Natural killer cell treated with Interleukin-12 subunit alpha and Interleukin-12 subunit beta and Interleukin-15 and Interleukin-18, amount 100 ng/mL, for 72 hours (primary cell): Measurements from ENCODE around the gene ZNF555. TPM values are rescaled to one million over a fixed set of nuclear protein-coding genes. Genes with fewer than 3 reads are reported as not detected.

ENCODE experiments used
- ATAC-seq, 2 donors: fragments of 150-1000 bp; cut with Tn5 transposase in 1 of 2; sonication (Bioruptor Pico), chemical (Tn5 transposase) in 1 of 2; 2 replicates each; pipeline ENCODE4 v1.10.0; 2021
- DNase-seq: peaks from one replicate; pipeline ENCODE4 v3.0.0; 2022; ENCODE audit warnings: low spot score
- H3K27ac Mint-ChIP-seq, 2 donors: 1 replicate in 1 of 2; 2 replicates in 1 of 2; pipeline ENCODE4 v1.8.0; 2022; ENCODE audit warnings: mixed read lengths in 2 of 2, mild to moderate bottlenecking in 1 of 2, moderate library complexity in 1 of 2
- H3K27me3 Mint-ChIP-seq, 2 donors: 1 replicate in 1 of 2; 2 replicates in 1 of 2; pipeline ENCODE4 v1.8.0; 2022; ENCODE audit warnings: mixed read lengths in 2 of 2
- H3K36me3 Mint-ChIP-seq: one replicate; pipeline ENCODE4 v1.8.0; 2022; ENCODE audit warnings: mixed read lengths
- H3K4me1 Mint-ChIP-seq, 2 donors: 1 replicate in 1 of 2; 2 replicates in 1 of 2; pipeline ENCODE4 v1.8.0; 2022; ENCODE audit warnings: low read depth in 2 of 2, mixed read lengths in 2 of 2, mild to moderate bottlenecking in 1 of 2
- H3K4me3 Mint-ChIP-seq: one replicate; pipeline ENCODE4 v1.8.0; 2022; ENCODE audit warnings: mixed read lengths
- H3K9me3 Mint-ChIP-seq: 2 replicates; pipeline ENCODE4 v1.8.0; 2022; ENCODE audit warnings: mixed read lengths
- total RNA-seq, 2 donors: library from RNA; stranded (reverse); gene quantifications; one replicate each; pipeline ENCODE4 v1.2.3, GENCODE V29; 2022

ZNF555 gene
- total RNA-seq, 2 donors from 2014 or later = 2.6 to 3.0 TPM

DNA sequence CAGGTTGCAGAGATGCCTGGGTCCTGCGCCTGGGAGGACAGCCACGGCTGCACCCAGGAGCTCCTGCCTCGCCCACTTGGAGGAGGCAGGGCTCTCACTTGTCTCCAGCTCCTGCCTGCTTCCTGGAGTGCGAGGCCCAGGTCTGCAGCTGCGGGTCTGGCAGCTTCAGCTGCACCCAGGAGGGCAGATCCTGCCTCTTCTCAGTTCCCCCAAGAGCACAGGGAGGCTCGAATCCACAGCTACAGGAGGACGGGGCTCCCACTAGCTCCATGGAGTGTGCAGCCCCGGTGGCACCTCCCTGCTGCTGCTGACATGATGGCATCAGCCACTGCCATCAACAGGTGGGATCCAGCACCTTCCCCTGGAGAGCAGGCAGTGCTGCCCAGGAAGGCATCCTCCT lies 17.1 kb upstream of the ZNF555 start:
- no peak overlapping the region for H3K4me3 Mint-ChIP-seq
- H3K27ac Mint-ChIP-seq = no peak overlapping the region
- H3K9me3 Mint-ChIP-seq = peaks cover 4% of the 10 kb centered on the region
- ATAC-seq (no peak), DNase-seq (no peak)
- H3K27me3 Mint-ChIP-seq = no peaks in the 10 kb centered on the region
- H3K4me1 Mint-ChIP-seq = peaks cover 0 to 8% of the 10 kb centered on the region in 2 donors
- no peaks in the 10 kb centered on the region for H3K36me3 Mint-ChIP-seq

DNA sequence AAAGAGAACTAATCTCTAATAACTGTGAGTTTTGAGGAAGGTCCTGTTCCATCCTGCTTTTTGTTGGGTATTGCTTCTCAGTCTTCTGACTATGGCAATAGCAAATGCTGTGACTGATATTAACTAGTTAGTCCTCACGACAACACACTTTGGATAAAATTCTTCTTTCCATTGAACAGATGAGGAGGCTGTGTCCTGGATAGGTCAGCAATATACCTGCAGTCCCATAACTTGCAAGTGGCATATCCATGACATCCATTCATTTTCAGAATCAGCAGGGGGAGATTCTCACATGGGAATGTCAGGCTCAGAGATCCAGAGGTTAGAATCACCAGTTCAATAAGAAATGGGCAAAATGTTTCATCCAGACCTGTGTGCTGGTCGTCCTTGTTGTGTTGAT lies 14.3 kb upstream of the ZNF555 start:
- H3K27ac Mint-ChIP-seq = no peak overlapping the region
- H3K36me3 Mint-ChIP-seq = no peaks in the 10 kb centered on the region
- H3K4me1 Mint-ChIP-seq = peaks cover 0 to 8% of the 10 kb centered on the region in 2 donors
- DNase-seq = no peak
- no peak for ATAC-seq
- H3K9me3 Mint-ChIP-seq = peaks cover 4% of the 10 kb centered on the region
- no peak overlapping the region for H3K4me3 Mint-ChIP-seq
- H3K27me3 Mint-ChIP-seq = no peaks in the 10 kb centered on the region

DNA sequence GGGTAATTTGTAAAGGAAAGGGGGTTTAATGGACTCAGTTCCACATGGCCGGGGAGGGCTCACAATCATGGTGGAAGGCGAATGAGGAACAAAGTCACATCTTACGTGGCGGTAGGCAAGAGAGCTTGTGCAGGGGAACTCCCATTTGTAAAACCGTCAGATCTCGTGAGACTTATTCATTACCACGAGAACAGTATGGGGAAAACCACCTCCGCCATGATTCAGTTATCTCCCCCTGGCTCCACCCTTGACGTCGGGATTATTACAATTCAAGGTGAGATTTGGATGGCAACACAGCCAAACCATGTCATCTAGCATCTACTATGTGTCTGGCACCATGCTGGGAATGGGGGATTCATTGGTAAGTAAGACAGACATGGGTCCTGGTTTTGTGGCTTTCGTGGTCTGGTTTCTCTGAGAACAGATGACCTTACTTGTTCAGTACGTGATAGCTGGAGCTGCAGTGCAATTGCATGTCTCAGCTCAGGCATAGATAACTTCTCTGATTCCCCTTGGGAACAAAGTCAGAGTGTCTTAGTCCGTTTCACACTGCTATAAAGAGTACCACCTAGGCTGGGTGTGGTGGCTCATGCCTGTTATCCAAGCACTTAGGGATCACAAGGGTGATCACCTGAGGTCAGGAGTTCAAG lies 13.3 kb upstream of the ZNF555 start:
- ATAC-seq = no peak
- H3K4me3 Mint-ChIP-seq = no peak overlapping the region
- DNase-seq = no peak
- H3K36me3 Mint-ChIP-seq = peaks cover 4% of the 10 kb centered on the region
- no peaks in the 10 kb centered on the region for H3K27me3 Mint-ChIP-seq
- peaks cover 7% of the 10 kb centered on the region for H3K9me3 Mint-ChIP-seq
- H3K27ac Mint-ChIP-seq = no peak overlapping the region
- peaks cover 0 to 8% of the 10 kb centered on the region in 2 donors for H3K4me1 Mint-ChIP-seq

DNA sequence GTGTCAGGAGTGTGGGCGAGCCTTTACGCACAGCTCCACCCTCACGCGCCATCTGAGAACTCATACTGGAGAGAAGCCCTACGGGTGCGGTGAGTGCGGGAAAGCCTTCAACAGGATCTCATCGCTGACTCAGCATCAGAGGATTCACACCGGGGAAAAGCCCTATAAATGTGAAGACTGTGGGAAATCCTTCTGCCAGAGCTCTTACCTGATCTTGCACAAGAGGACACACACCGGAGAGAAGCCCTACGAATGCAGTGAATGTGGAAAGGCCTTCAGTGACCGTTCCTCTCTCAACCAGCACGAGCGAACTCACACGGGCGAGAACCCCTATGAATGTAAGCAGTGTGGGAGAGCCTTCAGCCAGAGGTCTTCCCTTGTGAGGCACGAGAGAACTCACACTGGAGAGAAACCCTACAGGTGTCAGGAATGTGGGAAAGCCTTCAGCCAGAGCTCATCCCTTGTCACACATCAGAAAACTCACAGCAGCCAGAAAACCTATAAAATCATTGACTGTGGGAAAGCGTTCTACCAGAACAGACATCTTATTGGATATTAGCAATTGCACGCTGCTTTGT lies 6.9 kb upstream of the ZNF555 start:
- DNase-seq (no peak), ATAC-seq (no peak)
- H3K9me3 Mint-ChIP-seq = peaks cover 13% of the 10 kb centered on the region
- H3K4me3 Mint-ChIP-seq = no peak overlapping the region
- no peak overlapping the region for H3K27ac Mint-ChIP-seq
- H3K4me1 Mint-ChIP-seq = no peaks in the 10 kb centered on the region
- H3K36me3 Mint-ChIP-seq = peaks cover 30% of the 10 kb centered on the region
- no peaks in the 10 kb centered on the region for H3K27me3 Mint-ChIP-seq

DNA sequence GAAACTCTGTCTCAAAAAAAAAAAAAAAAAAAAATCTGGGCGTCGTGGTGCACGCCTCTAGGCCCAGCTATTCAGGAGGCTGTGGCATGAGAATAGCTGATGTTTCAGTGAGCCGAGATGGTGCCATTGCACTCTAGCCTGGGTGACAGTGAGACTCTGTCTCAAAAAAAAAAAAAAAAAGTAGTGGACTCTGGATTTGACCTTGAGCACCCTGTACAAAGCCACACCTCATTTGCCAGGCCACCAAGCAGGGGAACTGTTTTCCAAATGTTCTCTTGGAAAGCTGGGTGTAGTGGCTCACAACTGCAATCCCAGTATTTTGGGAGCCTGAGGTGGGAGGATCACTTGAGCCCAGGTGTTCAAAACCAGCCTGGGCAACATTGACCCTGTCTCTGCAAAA lies 3.8 kb upstream of the ZNF555 start:
- peaks cover 4 to 7% of the 10 kb centered on the region in 2 donors for H3K4me1 Mint-ChIP-seq
- H3K27ac Mint-ChIP-seq = no peak overlapping the region
- peaks cover 30% of the 10 kb centered on the region for H3K36me3 Mint-ChIP-seq
- DNase-seq (no peak), ATAC-seq (no peak)
- H3K27me3 Mint-ChIP-seq = no peaks in the 10 kb centered on the region
- H3K9me3 Mint-ChIP-seq = peaks cover 13% of the 10 kb centered on the region
- H3K4me3 Mint-ChIP-seq = no peak overlapping the region

DNA sequence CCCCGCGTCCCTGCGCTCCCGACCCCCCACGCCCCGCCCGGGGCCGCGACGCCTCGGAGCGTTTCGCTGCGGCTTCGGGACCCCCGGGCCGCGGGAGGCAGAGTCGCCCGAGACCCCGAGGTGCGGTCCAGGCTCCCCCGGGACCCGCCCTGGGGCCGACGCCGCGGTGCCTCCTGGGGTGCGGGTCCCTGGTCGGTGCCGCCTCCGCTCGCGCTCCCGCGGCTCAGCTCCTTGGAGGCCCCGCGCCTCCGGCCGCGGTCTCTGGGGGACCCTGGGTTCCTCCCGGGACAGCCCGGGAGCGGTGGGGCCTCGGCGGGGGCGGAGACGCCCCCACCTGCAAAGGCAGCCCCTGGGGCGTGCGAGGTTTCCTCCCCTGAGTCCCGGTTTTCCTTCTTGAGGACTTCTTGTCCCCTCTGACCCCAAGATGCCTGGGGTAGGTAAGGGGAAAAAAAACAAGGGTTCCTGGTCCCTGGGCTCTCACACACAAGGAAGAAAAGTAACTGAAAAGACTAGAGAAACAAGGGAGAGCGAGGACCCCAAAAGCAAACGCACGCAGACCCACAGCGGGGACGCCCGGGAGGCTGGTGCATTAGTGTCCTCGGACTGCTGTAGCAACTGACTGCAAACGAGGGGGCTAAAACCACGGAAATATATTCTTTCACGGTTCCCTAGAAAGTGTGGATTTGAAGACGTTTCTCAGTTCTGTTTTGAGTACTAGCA lies 740 bp downstream of the ZNF555 start:
- peaks cover 7 to 8% of the 10 kb centered on the region in 2 donors for H3K4me1 Mint-ChIP-seq
- peak overlapping the region; percentile 63 for H3K4me3 Mint-ChIP-seq
- peak overlapping the region in 1 of 2 donors; percentile 74 for H3K27ac Mint-ChIP-seq
- no peak for DNase-seq
- no peak for ATAC-seq
- no peaks in the 10 kb centered on the region for H3K27me3 Mint-ChIP-seq
- no peaks in the 10 kb centered on the region for H3K9me3 Mint-ChIP-seq
- H3K36me3 Mint-ChIP-seq = peaks cover 5% of the 10 kb centered on the region

DNA sequence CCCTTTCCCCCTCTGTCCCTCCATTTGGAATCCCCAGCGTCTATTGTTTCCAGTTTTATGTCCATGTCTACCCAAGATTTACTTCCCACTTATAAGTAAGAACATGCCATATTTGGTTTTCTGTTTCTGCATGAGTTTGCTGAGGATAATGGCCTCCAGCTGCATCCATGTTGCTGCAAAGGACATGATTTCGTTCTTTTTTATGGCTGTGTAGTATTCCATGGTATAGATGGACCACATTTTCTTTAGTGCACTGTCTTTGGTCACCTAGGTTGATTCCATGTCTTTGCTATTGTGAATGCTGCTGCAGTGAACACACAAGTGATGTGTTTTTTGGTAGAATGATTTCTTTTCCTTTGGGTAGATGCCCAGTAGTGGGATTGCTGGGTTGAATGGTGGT lies 3.8 kb downstream of the ZNF555 start:
- no peak overlapping the region for H3K27ac Mint-ChIP-seq
- no peak for DNase-seq
- ATAC-seq = no peak
- peaks cover 9% of the 10 kb centered on the region for H3K36me3 Mint-ChIP-seq
- peaks cover 10 to 13% of the 10 kb centered on the region in 2 donors for H3K4me1 Mint-ChIP-seq
- H3K4me3 Mint-ChIP-seq = no peak overlapping the region
- peaks cover under 1% of the 10 kb centered on the region for H3K9me3 Mint-ChIP-seq
- H3K27me3 Mint-ChIP-seq = no peaks in the 10 kb centered on the region

DNA sequence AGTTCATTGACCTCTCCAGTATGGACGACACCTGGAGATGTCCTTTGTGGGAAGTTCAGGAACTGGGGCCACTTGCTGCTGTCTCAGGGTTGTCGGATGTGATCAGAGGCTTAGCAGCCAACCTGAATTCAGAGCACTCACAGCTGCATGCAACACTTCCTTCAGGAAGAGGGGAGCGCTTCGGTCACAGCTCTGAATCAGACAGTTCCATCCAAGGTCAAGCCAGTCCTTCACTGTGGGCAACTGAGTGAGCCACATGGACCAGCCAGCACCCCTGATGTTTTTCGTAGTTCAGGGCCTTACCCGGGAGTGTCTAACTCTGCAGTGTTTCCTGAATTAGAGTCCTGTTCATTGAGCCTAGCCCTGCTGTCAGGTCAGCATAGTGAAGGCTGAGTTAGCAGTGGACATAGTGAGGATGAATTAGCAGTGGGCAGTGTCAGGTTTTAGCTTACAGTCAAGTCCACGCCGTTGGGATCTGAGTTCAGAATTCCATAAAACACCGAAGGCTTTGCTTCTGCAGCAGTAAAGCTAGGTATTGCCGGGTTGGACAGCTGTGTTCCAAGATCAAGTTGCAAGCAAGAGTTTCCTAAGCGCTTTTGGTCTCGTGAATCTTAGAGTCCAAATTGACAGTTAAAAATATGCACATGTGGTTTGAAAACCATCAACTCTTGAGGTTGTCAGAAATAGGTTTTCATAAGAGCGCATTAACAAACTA lies 5.1 kb downstream of the ZNF555 start:
- Mint-ChIP-seq H3K9me3 (peaks cover 8% of the 10 kb centered on the region), H3K4me1 (peaks cover 16% of the 10 kb centered on the region in 2 donors), H3K4me3 (no peak overlapping the region), H3K27ac (no peak overlapping the region), H3K36me3 (peaks cover 21% of the 10 kb centered on the region), H3K27me3 (no peaks in the 10 kb centered on the region)
- ATAC-seq = no peak
- DNase-seq = no peak

DNA sequence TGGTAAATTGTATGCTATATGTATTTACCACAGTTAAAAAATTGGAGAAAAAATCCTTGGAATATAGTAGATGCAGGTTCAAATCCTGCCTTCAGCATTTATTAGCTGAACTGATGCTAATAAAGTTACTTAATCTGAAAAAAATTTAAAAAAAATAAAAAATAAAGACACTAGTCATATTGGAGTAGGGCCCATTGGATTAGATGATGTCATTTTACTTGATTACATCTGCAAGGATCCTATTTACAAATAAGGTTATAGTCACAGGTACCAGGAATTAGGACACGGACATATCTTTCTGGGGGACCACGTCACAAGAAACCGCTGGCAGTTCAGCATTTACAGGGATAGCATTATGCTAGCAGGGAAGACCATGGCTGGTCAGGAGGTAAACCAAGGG lies 6.2 kb downstream of the ZNF555 start:
- peaks cover 10% of the 10 kb centered on the region for H3K9me3 Mint-ChIP-seq
- ATAC-seq (no peak), DNase-seq (no peak)
- no peak overlapping the region for H3K27ac Mint-ChIP-seq
- peaks cover 33% of the 10 kb centered on the region for H3K36me3 Mint-ChIP-seq
- no peaks in the 10 kb centered on the region for H3K27me3 Mint-ChIP-seq
- H3K4me3 Mint-ChIP-seq = no peak overlapping the region
- H3K4me1 Mint-ChIP-seq = peaks cover 10 to 11% of the 10 kb centered on the region in 2 donors

DNA sequence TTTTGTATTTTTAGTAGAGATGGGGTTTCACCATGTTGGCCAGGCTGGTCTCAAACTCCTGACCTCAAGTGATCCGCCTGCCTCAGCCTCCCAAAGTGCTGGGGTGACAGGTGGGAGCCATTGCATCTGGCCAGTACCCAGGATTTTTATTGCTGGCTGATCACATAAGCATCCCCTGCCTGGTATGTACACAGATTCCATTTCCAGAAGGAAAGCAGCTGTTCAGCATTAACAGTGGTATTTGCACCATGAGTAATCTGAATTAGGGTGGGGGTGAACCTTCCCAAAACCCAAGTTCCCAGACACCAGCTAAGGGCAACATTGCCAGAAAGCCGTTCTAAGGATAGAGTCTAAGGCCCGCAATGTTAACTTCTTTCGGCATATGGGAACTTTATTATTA lies 7.3 kb downstream of the ZNF555 start:
- H3K36me3 Mint-ChIP-seq = peaks cover 44% of the 10 kb centered on the region
- no peaks in the 10 kb centered on the region for H3K27me3 Mint-ChIP-seq
- H3K9me3 Mint-ChIP-seq = peaks cover 17% of the 10 kb centered on the region
- H3K4me3 Mint-ChIP-seq = no peak overlapping the region
- DNase-seq (no peak), ATAC-seq (no peak)
- no peak overlapping the region for H3K27ac Mint-ChIP-seq
- H3K4me1 Mint-ChIP-seq = peaks cover 9 to 11% of the 10 kb centered on the region in 2 donors

DNA sequence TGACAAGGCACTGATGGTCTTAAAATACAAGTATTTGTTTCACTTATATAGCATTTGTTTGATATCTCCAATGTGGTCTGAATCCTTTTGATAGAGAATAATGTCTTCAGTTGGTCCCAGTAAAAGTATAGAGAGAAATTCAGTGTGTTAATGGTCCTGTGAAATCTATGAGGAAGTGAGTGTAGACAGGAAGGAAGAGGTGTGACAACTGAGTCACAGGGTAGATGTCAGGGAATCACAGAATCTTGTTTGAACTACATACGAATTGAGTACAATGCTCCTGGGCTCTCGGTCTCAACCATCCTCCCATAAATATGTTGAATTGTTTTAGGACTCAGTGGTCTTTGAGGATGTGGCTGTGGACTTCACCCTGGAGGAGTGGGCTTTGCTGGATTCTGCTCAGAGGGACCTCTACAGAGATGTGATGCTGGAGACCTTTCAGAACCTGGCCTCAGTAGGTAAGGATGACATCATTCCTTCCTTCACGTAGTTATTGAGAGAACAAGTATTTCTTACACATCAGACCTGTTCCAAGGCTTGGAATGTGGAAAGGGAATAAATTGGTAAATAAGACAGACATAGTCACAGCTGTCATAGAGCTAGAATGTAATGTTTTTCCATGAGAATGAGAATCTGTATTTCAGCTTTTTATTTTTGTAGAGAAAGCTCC lies 9.1 kb downstream of the ZNF555 start:
- Mint-ChIP-seq H3K4me1 (peaks cover 9 to 11% of the 10 kb centered on the region in 2 donors), H3K36me3 (peaks cover 54% of the 10 kb centered on the region), H3K4me3 (peak overlapping the region; percentile 41), H3K27ac (peak overlapping the region; percentile 24 to 31), H3K27me3 (no peaks in the 10 kb centered on the region), H3K9me3 (peaks cover 25% of the 10 kb centered on the region)
- no peak for DNase-seq
- ATAC-seq = peak in 1 of 2 donors; percentile 48

DNA sequence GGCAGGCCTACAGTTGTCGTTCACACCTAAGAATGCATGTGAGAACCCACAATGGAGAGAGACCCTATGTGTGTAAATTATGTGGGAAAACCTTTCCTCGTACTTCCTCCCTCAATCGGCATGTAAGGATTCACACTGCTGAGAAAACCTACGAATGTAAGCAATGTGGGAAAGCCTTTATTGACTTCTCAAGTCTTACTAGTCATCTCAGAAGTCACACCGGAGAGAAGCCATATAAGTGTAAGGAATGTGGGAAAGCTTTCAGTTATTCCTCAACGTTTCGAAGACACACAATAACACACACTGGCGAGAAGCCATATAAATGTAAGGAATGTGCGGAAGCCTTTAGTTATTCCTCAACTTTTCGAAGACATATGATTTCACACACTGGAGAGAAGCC lies 11.3 kb downstream of the ZNF555 start:
- Mint-ChIP-seq H3K27ac (no peak overlapping the region), H3K36me3 (peaks cover 62% of the 10 kb centered on the region), H3K4me1 (peaks cover 13% of the 10 kb centered on the region in 2 donors), H3K4me3 (no peak overlapping the region), H3K9me3 (peaks cover 25% of the 10 kb centered on the region), H3K27me3 (no peaks in the 10 kb centered on the region)
- no peak for ATAC-seq
- no peak for DNase-seq

DNA sequence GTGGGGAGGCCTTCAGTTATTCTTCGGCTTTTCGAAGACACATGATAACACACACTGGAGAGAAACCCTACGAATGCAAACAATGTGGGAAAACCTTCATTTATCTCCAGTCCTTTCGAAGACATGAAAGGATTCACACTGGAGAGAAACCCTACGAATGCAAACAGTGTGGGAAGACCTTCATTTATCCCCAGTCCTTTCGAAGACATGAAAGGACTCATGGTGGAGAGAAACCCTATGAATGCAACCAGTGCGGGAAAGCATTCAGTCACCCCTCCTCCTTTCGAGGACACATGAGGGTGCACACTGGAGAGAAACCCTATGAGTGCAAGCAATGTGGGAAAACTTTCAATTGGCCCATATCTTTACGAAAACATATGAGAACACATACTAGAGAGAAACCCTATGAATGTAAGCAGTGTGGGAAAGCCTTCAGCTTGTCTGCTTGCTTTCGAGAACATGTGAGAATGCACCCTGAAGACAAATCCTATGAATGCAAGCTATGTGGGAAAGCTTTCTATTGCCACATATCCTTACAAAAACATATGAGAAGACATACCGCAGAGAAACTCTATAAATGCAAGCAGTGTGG lies 11.8 kb downstream of the ZNF555 start:
- H3K4me3 Mint-ChIP-seq = no peak overlapping the region
- H3K36me3 Mint-ChIP-seq = peaks cover 62% of the 10 kb centered on the region
- H3K27me3 Mint-ChIP-seq = no peaks in the 10 kb centered on the region
- H3K9me3 Mint-ChIP-seq = peaks cover 25% of the 10 kb centered on the region
- H3K4me1 Mint-ChIP-seq = peaks cover 13% of the 10 kb centered on the region in 2 donors
- ATAC-seq (no peak), DNase-seq (no peak)
- no peak overlapping the region for H3K27ac Mint-ChIP-seq
